ENCODE measurements around the gene SSBP3.

Gene SSBP3

GRCh38 chr1:54410359-54410758 lies 4.2 kb upstream of the SSBP3 start:
- no peak for DNase-seq (ENCODE audit: low read depth in 1 of 2, low spot score in 1 of 2)

- DNase-seq (ENCODE audit: low read depth in 1 of 2, low spot score in 1 of 2), result no peak
Measured at GRCh38 chr1:54409156-54410142, 3.3 kb upstream of the SSBP3 start.

GRCh38 chr1:54408147-54409066 lies 2.2 kb upstream of the SSBP3 start:
- DNase-seq (ENCODE audit: low read depth in 1 of 2, low spot score in 1 of 2), result no peak

DNA sequence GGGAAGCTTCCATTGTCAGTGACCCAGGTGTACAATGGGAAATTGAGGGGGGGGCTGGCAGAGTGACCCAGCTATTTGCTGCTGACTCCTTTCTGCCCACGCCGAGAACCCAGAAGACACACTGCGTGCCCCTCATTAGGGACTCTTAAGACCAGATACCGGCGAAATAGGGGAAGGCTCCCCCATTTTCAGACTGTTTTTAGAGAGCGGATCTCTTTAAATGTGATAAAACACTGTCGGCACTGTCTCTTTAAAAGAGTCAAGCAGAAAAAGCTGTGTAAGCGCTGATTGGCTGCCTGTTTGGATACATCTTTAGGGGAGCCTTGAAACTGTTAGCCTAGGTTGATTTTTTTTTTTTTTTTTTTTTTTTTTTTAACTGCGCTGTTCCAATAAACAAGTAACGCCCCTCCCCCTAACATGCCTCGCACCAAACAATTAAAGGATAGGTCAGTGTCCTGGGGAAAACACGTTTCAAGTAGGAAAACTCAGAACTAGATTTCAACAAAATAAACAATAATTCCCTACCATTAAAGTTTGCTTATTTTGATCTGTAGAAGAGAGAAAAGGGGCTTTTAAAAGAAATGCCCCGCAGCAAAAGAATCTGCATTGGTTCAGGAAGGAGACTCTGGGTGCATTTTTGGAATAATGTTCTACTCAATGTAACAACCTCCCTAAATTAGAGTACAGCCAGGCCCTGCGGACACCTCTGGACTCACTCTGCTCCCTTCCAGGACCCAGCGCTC lies 1.4 kb upstream of the SSBP3 start:
- peak; percentile 11 to 43 for DNase-seq (ENCODE audit: low read depth in 1 of 2, low spot score in 1 of 2)

DNA sequence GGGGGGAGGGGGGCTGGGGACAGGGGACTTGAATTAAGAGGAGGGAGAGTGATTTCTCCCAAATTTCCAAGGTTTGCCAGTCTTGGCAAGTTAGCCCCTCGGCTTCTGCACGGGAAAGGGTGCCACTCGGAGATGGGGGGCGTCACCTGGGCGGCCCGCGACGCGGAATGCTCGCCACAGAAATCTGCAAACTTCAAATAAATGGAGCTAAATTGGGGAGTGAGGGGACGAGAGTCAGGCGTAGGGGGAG lies 885 bp upstream of the SSBP3 start:
- no peak for DNase-seq (ENCODE audit: low read depth in 1 of 2, low spot score in 1 of 2)

GRCh38 chr1:54405898-54406293 lies 298 bp downstream of the SSBP3 start:
- no peak for DNase-seq (ENCODE audit: low read depth in 1 of 2, low spot score in 1 of 2)

- DNase-seq (ENCODE audit: low read depth in 1 of 2, low spot score in 1 of 2), result no peak
Measured at GRCh38 chr1:54404939-54405897, 976 bp downstream of the SSBP3 start.

DNA sequence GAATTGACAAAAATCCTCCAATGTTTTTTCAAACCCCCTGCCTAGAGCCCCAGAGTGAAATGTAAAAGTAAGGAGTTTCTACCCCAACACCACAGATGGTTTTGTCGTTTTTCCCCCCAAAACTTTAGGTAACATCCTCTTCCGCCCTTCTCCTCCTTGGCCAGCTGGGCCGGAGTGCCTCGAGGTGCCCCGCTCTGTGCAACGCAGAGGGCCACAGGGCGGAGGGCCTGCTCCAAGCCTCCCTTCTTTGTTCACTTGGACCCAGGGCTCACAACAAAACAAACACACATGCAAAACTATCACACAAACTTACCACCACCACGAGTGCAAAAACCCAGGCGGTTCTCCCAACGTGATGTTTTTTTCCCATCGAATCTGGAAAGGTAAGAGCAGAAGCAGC lies 1.9 kb downstream of the SSBP3 start:
- DNase-seq (ENCODE audit: low read depth in 1 of 2, low spot score in 1 of 2), result no peak

DNA sequence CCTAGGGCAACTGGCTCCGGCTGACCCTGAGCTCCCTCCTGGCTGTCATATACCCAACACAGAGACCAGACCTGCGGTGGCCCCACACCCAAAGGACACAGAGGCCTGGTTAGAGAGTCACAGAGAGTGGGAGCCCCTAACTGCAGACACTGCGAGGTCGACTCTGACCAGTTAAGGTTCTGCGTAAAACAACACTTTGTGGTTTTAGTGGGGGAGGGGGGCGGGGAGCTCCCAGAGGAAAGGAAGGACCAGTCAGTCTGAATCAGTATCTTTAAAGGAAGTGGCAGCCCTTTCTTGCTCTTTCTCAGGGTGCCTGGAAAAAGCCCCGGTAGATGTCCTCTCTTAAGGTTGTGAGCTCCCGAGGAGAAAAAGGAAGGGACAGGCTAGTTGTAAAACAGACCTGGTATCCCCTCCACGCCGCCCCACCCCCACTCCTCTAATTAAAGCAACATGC lies 2.4 kb downstream of the SSBP3 start:
- no peak for DNase-seq (ENCODE audit: low read depth in 1 of 2, low spot score in 1 of 2)

DNA sequence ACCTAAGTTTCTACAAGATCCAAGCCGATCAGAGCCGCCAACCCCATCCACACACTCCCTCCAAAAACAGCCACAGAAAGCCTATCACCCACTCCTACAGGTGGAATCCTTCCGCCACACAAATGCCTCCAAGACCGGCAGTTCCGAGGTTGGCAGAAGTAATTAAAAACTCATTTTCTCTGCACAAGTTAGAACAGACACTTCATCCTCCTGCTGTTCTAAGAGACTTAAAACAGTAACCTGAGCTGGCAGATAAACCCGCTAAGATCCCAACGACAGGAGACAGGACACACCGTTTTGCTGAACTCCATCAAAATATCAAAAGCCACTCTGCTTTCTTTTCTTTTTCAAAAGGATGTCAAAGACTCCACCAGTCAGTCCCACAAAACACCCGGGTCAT lies 2.8 kb downstream of the SSBP3 start:
- no peak for DNase-seq (ENCODE audit: low read depth in 1 of 2, low spot score in 1 of 2)

GRCh38 chr1:54402896-54403295 lies 3.3 kb downstream of the SSBP3 start:
- no peak for DNase-seq (ENCODE audit: low read depth in 1 of 2, low spot score in 1 of 2)

DNA sequence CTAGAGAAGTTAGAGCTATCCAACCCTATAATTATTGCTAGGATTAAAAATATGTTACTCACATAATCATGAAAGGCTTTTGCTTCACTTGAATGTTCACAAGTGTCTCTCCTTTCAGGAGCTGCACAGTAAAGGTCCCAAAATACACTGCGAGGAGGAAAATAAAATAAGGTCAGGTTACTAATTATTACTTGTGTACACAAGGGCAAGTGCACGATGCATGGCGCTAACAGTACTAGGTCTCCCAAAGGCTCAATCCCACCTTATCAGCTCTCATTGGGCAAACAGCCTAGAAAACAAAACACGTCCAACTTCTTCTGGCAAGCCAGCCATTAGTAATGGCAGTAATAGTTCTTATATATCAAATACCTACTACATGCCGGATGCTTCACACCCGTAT lies 4.4 kb downstream of the SSBP3 start:
- no peak for DNase-seq (ENCODE audit: low read depth in 1 of 2, low spot score in 1 of 2)

GRCh38 chr1:54400329-54400728 lies 5.9 kb downstream of the SSBP3 start:
- no peak for DNase-seq (ENCODE audit: low read depth in 1 of 2, low spot score in 1 of 2)

GRCh38 chr1:54399765-54400164 lies 6.4 kb downstream of the SSBP3 start:
- no peak for DNase-seq (ENCODE audit: low read depth in 1 of 2, low spot score in 1 of 2)

DNA sequence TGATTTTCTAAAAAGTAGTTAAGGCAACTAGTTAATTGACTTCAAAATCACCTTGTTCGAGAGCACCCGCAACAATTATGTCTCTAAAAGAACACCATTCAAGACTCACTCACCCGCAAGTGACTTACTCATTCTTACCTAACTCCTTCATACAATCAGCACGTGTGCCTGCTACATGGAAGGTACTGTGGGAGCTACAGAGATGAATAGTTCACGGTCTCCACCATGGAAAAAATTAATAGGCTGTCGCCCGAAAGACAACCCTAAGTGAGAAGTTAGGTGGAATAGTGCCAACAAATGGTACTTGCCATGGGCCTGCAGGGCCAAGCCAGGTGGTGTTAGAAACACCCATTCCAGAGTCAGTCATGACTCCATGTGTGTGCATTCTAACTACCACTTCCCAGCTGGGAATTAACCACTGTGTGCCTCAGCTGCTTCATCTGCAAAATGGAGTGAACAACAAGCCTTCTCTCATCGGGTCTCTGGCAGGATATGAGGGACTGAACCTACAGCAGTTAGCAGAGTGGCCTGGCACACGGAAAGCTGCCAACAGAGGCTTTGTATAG lies 7.1 kb downstream of the SSBP3 start:
- no peak for DNase-seq (ENCODE audit: low read depth in 1 of 2, low spot score in 1 of 2)

DNA sequence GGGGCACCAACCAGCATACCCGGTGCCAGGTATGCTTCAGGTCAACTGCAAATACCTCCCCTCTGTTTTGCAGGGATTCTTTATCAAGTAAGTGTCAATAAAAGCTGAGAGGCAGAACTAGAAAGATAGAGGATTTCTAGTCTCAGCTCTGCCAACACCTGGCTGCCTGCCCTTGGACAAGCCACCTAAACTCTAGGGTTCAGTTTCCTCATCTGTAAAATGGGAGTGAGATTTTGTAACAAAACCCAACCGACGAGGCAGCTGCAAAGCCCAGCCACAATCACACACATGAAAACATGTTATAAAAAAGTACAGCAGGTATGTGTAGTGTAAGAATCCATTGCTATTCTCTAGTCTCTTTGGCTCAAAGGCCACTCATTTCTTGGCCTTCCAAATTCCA lies 8.2 kb downstream of the SSBP3 start:
- no peak for DNase-seq (ENCODE audit: low read depth in 1 of 2, low spot score in 1 of 2)

GRCh38 chr1:54397090-54397591 lies 9.1 kb downstream of the SSBP3 start:
- DNase-seq (ENCODE audit: low read depth in 1 of 2, low spot score in 1 of 2), result no peak

GRCh38 chr1:54396261-54396933 lies 9.8 kb downstream of the SSBP3 start:
- no peak for DNase-seq (ENCODE audit: low read depth in 1 of 2, low spot score in 1 of 2)

DNA sequence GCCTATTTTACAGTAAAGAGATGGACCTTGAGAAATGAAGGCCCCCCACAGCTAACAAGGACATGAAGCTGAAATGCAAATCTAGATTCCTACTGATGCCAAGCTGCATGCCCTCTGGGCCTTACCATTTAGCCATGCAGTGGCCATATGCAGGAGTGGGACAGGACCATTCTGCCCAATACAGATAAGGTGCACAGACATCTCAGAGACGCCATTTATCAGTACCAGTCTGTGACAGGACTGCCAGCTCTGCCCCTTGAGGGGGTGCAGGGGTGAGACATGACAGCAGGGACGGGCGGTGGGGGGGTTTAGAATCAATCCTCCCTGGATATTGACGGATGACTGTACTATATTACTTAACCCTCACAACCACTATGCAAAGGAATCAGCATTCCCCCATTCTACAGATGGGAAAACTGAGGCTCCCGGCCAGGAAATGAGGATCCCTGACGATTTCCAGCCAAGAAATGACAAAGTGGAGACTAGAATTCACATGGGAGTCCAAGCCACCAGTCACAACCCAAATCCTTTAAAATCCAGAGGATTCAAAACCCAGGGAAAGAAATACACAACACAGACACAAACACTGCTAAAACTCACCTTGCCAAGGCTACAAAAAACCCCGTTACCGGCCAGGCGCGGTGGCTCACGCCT lies 10.8 kb downstream of the SSBP3 start:
- DNase-seq (ENCODE audit: low read depth in 1 of 2, low spot score in 1 of 2), result no peak
